Smooth muscle cell (in vitro differentiated cells): ENCODE measurements around the gene UNC80. TPM values are rescaled to one million over a fixed set of nuclear protein-coding genes. Genes with fewer than 3 reads are reported as not detected.

Experiments
- DNase-seq: peaks from one replicate; lab custom pipeline; 2025; ENCODE audit not compliant: unreplicated experiment; lab: John Stamatoyannopoulos, UW
- H2AFZ ChIP-seq: fragments of 200-600 bp; sonication (generic); 2 replicates; pipeline ENCODE4 v1.6.0; 2016; ENCODE audit warnings: antibody characterized with exemption, low read depth, mild to moderate bottlenecking
- H3F3A ChIP-seq: fragments of 200-600 bp; sonication (generic); 2 replicates; pipeline ENCODE4 v1.6.0; 2017; ENCODE audit warnings: antibody characterized with exemption, low read depth
- H3K27ac ChIP-seq: fragments of 200-600 bp; sonication (generic); 2 replicates; pipeline ENCODE4 v1.5.1; 2016; ENCODE audit warnings: low read depth, mild to moderate bottlenecking
- H3K27me3 ChIP-seq: fragments of 200-600 bp; sonication (generic); 2 replicates; pipeline ENCODE4 v1.6.1; 2016; ENCODE audit warnings: low read depth, mild to moderate bottlenecking
- H3K36me3 ChIP-seq: fragments of 200-600 bp; sonication (generic); 2 replicates; pipeline ENCODE4 v1.5.1; 2016; ENCODE audit warnings: low read depth
- H3K4me1 ChIP-seq: fragments of 200-600 bp; sonication (generic); 2 replicates; pipeline ENCODE4 v1.5.1; 2016; ENCODE audit warnings: low read depth
- H3K4me2 ChIP-seq: fragments of 200-600 bp; sonication (generic); 2 replicates; pipeline ENCODE4 v1.6.0; 2016; ENCODE audit warnings: mild to moderate bottlenecking
- H3K4me3 ChIP-seq: fragments of 200-600 bp; sonication (generic); 2 replicates; pipeline ENCODE4 v1.5.1; 2016; ENCODE audit warnings: mild to moderate bottlenecking
- H3K79me2 ChIP-seq: fragments of 200-600 bp; sonication (generic); 2 replicates; pipeline ENCODE4 v1.6.0; 2016; ENCODE audit warnings: low read depth, mild to moderate bottlenecking
- H3K9ac ChIP-seq: fragments of 200-600 bp; sonication (generic); 2 replicates; pipeline ENCODE4 v1.6.0; 2016; ENCODE audit warnings: low read depth
- H3K9me3 ChIP-seq: fragments of 200-600 bp; sonication (generic); replicated peaks from 2 replicates; pipeline ENCODE4 v1.5.1; 2016; ENCODE audit warnings: low read depth
- H4K20me1 ChIP-seq: fragments of 200-600 bp; sonication (generic); 2 replicates; pipeline ENCODE4 v1.6.0; 2016; ENCODE audit warnings: low read depth
- CTCF ChIP-seq: fragments of 200-600 bp; sonication (generic); IDR thresholded peaks from 2 replicates; pipeline ENCODE4 v1.5.1; 2017; ENCODE audit warnings: borderline replicate concordance, mild to moderate bottlenecking, antibody characterized with exemption; ENCODE audit not compliant: insufficient read depth, poor library complexity, severe bottlenecking
- WGBS: methylation state at CpG from one replicate; pipeline ENCODE4 v1.1.7; 2016; ENCODE audit warnings: low lambda C conversion rate; 5-methylcytosine and 5-hydroxymethylcytosine counted together
- polyA plus RNA-seq: library from polyadenylated mRNA; unstranded; fragments of >200 nt; fragmentation: Nextera tagmentation; extraction: Ambion mirVana; gene quantifications from 2 replicates; pipeline ENCODE4 v1.2.1, GENCODE V29; 2016
- total RNA-seq: library from RNA; depleted of rRNA; stranded (reverse); fragments of >200 nt; gene quantifications from 2 replicates; pipeline ENCODE4 v1.2.3, GENCODE V29; 2014

The UNC80 gene
- total and polyA plus RNA-seq, 2 experiments from 2014 or later, result not detected

DNA sequence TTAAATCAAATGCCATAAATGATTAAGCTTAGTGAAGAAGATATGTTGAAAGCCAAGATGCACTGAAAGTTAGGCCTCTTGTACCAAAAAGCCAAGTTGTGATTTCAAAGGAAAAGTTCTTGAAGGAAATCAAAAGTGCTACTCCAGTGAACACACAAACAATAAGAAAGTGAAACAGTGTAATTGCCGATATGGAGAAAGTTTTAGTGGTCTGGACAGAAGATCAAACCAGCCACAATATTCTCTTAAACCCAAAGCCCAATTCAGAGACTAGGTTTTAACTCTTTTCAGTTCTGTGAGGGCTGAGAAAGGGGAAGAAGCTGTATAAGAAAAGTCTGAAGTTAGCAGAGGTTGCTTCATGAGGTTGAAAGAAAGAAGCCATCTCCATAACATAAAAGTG lies 129.0 kb downstream of the UNC80 start:
- H4K20me1 ChIP-seq, result no peaks in the 10 kb centered on the region
- no peak overlapping the region for H2AFZ ChIP-seq
- H3K9me3 ChIP-seq, result no peaks in the 10 kb centered on the region
- H3K4me1 ChIP-seq, result no peaks in the 10 kb centered on the region
- H3F3A ChIP-seq, result no peaks in the 10 kb centered on the region
- no peaks in the 10 kb centered on the region for H3K79me2 ChIP-seq
- H3K27me3 ChIP-seq, result no peaks in the 10 kb centered on the region
- H3K4me2 ChIP-seq, result no peak overlapping the region
- 90% methylated on average over 1 of the region's 1 CpG for WGBS
- no peak for DNase-seq
- H3K9ac ChIP-seq, result no peak overlapping the region
- H3K36me3 ChIP-seq, result no peaks in the 10 kb centered on the region
- no peak overlapping the region for H3K27ac ChIP-seq
- no peak overlapping the region for H3K4me3 ChIP-seq
- no peak for TF ChIP-seq CTCF

- H4K20me1 ChIP-seq, result no peaks in the 10 kb centered on the region
- H3K27ac ChIP-seq, result no peak overlapping the region
- 78% methylated on average over 2 of the region's 2 CpGs for WGBS
- no peaks in the 10 kb centered on the region for H3F3A ChIP-seq
- H3K4me3 ChIP-seq, result no peak overlapping the region
- H3K9ac ChIP-seq, result no peak overlapping the region
- no peak overlapping the region for H2AFZ ChIP-seq
- H3K79me2 ChIP-seq, result no peaks in the 10 kb centered on the region
- no peak overlapping the region for H3K4me2 ChIP-seq
- no peak for DNase-seq
- no peaks in the 10 kb centered on the region for H3K27me3 ChIP-seq
- no peaks in the 10 kb centered on the region for H3K36me3 ChIP-seq
- no peaks in the 10 kb centered on the region for H3K9me3 ChIP-seq
- no peak for TF ChIP-seq CTCF
- H3K4me1 ChIP-seq, result no peaks in the 10 kb centered on the region
Observed at GRCh38 chr2:209901172-209901571, 129.5 kb downstream of the UNC80 start.

GRCh38 chr2:209905691-209906090 lies 134.1 kb downstream of the UNC80 start:
- no peak overlapping the region for H2AFZ ChIP-seq
- H3K4me3 ChIP-seq, result no peak overlapping the region
- no peaks in the 10 kb centered on the region for H3K27me3 ChIP-seq
- H4K20me1 ChIP-seq, result no peaks in the 10 kb centered on the region
- no peak for TF ChIP-seq CTCF
- H3K36me3 ChIP-seq, result no peaks in the 10 kb centered on the region
- no peak overlapping the region for H3K9ac ChIP-seq
- H3K4me1 ChIP-seq, result no peaks in the 10 kb centered on the region
- H3K4me2 ChIP-seq, result no peak overlapping the region
- no peak for DNase-seq
- 89% methylated on average over 2 of the region's 2 CpGs for WGBS
- no peaks in the 10 kb centered on the region for H3F3A ChIP-seq
- no peaks in the 10 kb centered on the region for H3K9me3 ChIP-seq
- no peaks in the 10 kb centered on the region for H3K79me2 ChIP-seq
- no peak overlapping the region for H3K27ac ChIP-seq

GRCh38 chr2:209907746-209908145 lies 136.1 kb downstream of the UNC80 start:
- H3K79me2 ChIP-seq, result no peaks in the 10 kb centered on the region
- no peak overlapping the region for H2AFZ ChIP-seq
- no peaks in the 10 kb centered on the region for H3K4me1 ChIP-seq
- no peak overlapping the region for H3K4me3 ChIP-seq
- no peaks in the 10 kb centered on the region for H3K36me3 ChIP-seq
- H3K27me3 ChIP-seq, result no peaks in the 10 kb centered on the region
- no peak for DNase-seq
- no peaks in the 10 kb centered on the region for H4K20me1 ChIP-seq
- no peak for TF ChIP-seq CTCF
- H3K9ac ChIP-seq, result no peak overlapping the region
- no peak overlapping the region for H3K4me2 ChIP-seq
- no peaks in the 10 kb centered on the region for H3K9me3 ChIP-seq
- H3K27ac ChIP-seq, result no peak overlapping the region
- no peaks in the 10 kb centered on the region for H3F3A ChIP-seq
